Measurements from ENCODE around the gene SLC19A1.
"Not testable (repeated sequence)": the region's sequence is repeated elsewhere in the genome, so short reads cannot be mapped to it uniquely, and the experiment has no call there.

The SLC19A1 gene

DNA sequence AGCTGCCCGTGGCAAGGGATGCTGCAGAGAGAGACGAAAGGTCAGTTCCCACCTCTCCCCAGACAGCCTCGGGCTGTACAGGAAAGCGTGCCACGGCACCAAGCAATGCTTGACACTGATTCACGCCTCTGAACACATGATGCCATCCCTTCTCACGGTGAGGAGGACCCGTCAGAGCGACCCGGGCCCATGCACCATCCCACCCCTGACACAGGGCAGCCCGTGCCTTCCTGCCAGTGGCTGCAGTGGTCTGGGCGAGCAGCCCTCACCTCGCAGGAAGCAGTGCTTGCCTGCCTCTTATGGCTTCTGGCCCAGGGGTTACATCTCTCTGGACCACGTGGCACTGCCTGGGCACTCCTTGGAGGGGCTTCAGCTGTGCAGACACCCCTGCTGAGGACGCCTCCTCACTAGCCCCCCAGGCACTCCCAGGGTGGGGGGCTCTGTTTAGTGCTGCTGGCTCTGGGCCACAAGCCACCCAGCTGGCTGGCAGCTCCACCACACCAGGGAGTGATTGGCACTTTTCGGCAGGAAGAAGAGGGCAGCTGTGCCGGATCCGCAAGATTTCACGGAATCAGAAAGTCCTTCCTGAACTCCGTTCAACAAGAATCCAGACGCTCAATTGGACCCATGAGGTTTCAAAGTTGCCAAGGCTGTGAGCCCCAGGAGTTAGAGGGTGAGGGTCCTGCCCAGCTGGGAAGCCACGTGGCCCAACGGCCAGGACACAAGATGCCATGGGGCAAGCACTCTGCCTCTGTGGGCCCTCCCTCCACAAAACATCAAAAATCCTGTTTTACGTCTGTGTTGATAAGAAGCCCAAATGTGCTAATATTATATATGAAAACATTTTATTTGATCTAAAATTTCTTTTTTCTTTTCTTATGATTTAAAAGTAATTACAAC is 34.8 kb upstream of the SLC19A1 start:
- no peak for DNase-seq

DNA sequence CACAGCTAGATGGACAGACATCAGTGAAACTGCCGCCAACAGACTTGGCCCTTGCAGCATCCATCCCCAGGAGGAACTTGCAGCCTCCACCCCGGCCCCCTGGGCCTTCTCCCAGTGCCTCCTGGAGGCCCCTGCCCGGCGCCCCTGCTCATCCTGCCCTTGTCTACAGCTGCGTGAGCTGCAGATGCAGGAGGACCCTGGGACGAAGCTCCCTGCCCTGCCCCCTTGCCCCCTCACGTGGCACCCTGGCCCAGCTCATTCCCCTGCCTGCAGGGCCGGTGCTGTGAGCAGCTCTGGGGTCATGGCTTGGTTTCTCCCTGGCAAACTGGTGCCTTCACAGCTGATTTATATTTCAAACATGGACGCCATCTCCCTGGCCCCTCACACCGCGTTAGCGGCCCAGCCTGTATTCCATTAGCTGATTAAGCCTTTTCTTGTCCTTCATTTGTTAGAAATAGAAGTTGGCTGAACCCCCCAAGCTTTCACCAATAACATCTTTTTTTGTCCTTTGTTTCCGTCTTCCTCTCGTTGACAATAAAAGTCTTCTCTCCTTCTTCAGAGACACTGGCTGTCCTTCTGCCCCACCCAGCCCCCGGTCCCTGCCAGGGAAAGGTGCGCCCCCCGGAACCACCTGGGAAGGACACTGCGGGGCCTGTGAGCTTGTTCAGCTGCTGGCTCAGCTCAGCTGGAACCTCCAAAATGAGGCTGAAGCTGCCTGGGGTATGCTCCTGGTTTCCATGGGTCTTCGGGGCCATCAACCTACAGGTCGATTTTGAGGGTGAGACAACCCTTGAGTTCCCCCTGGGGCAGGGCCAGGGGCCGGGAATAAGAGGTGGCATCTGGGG is 34.0 kb upstream of the SLC19A1 start:
- DNase-seq, result no peak

DNA sequence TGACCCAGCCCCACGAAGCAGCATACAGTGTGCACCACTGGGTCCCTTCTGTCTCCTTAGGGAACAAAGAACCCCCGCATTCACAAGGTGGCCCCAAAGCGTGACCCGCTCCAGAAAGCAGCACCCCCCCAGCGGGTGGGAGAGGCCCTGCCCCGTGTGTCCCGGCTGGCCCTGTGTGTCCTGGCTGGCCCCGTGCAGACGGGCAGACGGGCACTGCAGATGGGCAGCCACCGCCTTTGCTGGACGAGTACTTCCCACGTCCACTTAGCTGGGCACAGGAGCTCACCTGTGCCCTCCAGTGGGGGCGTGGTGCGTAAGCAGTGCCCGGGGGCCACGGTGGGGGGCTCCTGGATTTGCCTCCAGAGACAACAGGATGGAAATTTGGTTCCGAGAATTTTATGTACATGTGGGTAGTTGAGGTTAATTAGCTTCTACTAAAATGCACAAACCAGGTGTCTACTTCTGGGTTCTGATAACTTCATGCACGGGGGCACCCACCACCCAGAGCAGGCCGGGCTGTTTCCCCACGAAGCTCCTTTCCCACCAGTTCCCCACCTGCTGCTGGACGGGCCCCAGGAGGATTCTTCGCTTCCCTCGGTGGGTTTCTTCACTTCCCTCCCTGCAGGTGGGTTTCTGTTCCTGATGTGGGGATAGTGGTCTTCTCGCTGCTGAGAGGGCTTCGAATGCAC is 33.2 kb upstream of the SLC19A1 start:
- DNase-seq, result no peak

DNA sequence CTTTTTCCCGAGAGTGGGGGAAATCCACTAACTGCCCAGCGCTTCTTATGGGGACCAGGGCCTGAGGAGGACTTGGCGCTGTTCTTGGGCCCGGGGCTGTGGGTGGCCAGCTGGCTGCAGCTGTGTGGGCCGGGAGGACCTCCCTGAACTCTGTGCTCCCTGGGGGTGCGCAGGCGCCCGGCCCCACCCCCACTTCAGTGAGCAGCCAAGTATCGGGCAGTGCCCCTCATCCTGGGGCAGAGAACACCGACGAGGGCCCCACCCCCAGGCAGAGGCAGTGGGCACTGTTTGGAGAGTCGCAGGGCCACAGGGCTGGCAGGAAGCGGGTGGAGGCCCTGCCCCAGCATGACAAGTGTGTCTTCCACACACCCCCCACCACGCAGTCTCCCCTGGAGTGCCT is 32.5 kb upstream of the SLC19A1 start:
- no peak for DNase-seq

DNA sequence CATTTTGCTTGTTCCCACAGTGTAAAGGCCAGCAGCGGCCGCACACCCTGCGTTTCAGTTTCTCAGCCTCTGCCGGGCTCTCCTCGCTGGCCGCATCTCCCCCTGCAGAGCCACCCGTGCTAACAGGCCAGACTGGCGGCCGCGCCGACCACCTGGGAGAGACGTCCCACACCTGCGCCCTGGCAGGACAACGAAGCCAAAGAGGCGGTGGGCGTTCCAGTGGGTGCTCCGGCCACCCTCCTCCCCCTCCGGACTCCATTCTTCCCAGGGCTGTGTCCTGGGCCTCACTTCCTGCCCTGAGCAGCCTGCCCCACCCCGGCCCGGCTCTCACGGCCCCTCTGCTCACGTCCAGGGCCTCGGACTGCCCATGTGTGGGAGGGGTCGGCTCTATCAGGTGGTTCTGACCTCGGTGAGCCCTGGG is 31.9 kb upstream of the SLC19A1 start:
- DNase-seq, result no peak

DNA sequence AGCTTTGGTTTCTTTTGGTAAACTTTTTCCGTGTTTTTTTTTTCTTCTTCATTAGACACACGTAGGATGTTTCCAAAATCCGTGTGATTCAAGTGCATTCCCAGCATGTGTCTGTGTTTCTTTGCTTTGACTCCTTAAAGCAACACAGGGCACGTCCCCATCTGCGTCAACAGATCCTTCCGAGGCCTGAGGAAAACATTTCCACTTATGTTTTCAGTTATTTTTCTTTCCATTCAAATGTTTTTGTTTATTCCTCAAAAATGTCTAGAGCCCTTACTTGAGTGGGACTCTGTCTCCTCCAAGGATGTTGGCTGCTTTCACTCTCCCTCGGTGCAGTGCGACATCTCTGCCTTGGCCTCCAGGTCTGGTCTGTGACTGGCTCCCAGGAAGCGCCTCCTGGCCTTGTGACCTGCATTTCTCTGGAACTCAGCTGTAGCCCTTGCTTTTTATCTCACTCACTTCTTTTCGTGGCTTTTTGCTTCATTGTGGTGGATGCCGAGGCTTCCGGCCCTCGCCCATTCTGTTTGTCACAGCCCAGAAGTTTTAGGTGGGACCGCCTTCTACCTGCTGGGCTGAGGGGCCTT is 31.3 kb upstream of the SLC19A1 start:
- DNase-seq, result no peak

DNA sequence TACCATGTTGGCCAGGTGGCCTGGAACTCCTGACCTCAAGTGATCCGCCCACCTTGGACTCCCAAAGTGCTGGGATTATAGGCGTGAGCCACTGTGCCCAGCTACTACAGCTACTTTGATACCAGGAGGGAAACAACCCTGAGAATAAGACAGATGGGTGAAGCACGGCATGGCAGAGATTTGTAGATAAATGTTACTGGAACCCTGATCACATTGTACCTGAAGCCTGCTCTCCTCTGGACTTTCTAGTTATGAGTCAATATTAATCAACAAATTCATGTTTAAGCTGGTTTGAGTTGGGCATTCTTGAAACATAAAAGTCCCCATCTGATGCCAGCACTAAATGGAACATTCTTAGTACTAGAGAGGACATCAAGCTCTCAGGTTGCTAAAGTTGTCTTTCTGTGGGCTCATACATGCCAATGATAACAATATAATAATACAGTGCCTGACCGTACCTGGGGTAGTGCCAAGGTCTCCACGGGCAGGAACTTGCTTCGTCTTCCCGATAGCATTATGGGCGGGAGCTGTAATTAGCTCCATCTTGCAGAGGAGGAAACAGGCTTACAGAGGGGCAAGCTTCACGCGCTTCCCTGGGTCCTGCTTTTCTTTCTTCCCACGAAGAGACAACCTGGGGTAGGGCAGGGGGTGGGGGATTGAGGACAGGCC is 30.7 kb upstream of the SLC19A1 start:
- DNase-seq, result no peak

DNA sequence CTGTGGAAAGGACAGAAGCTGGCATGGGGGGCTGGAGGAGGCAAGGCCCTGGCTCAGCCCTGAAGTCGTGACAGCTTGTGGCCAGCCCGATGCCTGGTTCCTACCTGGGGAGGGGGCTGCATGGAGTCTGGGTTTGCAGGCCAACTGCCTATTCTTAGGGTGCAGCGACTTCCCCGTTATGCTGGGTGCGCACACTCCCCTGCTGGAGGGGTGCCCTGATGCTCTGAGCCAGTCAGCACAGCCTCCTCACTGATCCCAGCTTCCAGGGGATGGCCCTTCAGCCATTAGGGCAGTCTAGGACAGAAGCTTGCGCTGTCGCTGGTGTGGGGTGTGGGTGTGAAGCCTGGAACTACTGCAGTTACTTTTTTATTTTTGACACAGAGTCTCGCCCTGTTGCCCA is 30.0 kb upstream of the SLC19A1 start:
- no peak for DNase-seq

DNA sequence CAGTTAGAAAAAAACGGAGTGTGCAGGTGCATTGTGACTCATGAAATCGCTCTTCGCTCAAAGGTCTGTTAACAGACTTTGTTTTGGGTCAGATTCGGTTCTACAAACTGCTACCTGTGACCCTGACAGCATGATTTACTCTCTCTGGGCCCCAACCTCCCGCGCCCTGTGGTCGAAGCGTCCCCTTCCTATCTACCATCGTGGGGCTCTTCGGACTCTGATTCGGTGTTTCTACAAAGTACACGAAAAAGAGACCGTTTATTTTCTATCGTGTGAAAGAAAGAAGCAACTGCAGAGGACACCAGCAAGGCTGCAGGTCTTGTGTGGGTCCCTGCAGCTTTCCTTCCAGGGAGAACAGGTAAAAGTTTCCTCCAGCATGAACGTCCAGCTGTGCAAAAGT is 29.4 kb upstream of the SLC19A1 start:
- DNase-seq, result no peak

DNA sequence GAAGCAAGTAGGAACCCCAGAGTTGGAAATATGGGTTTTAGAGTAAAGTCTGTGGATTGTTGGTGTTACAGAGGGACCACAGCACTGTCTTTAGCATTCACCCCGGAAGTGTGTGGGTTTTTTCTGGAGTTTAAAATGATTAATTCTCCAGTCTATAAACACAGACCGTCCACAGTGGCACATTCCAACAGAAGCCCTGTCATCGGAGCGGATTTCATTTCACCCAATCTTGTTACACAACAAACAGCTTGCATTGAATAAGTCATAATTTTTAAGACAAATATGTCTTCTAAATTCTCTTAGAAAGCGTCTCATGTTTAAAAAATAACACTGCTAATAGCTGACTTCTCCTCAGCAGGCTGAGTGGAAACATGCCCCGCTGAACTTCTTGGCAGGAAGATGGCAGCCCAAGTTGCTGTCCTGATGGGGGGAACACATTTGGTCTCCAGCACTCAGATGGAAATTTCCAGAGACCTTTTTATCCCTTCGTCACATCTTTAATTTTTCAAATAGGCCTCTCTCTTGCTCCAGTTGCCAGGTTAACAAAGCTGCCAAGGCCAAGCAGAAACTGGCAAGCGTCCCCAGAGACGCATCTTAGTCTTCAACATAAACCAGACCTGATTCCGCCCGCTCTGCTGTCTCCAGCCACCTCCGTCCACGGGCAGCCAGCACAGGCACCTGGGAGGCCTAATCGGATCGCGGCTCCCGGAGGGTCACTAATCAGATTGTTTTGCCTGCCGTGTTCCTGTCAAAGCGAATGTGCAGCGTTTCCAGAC is 28.8 kb upstream of the SLC19A1 start:
- DNase-seq, result no peak

DNA sequence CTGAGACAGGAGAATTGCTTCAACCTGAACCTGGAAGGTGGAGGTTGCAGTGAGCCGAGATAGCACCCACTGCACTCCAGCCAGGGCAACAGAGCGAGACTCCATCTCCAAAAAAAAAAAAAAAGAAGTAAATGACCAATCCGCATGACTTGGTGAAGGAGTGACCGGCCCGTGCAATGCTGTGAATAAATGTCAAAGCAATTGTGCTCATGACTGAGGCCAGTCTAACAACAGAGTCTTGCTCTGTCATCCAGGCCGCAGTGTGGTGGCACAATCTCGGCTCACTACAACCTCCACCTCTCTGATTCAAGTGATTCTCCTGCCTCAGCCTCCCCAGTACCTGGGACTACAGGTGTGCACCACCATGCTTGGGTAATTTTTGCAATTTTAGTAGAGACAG is 27.8 kb upstream of the SLC19A1 start:
- no peak for DNase-seq

DNA sequence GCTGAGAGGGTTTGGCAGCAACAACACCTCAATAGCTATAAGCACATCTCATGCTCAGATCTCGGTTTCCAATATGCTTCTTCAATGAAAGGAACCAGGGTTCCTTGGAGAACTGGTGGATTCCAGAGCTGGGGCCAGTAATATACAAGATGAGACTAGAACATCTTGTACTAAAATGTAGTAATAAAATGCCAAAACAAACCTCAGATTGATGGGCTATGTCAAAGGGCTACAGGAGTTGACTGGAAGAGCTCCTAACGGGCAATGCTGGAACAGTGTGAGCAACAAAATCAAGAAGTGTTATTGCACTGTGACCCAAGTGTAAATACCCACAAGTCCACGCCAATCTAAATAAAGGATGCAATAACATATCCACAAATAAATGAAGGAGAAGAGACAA is 26.1 kb upstream of the SLC19A1 start:
- DNase-seq, result no peak

DNA sequence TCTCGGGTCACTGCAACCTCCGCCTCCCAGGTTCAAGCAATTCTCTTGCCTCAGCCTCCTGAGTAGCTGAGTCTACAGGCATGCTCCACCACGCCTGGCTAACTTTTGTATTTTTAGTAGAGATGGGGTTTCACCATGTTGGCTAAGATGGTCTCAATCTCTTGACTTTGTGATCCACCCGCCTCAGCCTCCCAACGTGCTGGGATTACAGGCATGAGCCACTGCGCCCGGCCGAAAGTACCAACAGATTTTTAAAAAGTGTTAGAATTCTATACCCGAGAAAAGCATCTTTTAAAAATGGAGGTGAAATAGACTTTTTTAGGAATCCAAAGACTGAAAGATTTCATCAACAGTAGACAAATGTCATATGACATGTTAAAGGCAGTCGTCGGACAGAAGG is 21.9 kb upstream of the SLC19A1 start:
- not testable (repeated sequence) for DNase-seq

DNA sequence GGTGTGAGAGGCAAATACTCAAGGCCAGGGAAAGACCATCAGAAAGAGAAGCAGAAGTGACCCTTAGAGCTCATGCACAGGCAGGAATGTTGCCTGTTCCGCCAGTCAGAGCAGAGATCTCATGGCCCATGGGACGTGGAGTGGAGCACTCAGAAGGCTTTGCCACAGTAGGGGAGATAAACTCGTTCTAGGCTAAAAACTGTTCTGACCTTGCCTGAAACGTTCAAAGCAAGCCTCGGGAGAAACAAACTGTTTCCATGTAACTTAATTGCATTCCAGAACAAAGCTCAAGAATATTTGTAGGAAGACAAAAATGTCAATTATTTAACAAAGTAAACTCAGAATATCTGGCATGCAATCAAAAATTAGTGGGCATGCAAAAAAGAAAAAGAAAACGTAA is 20.7 kb upstream of the SLC19A1 start:
- DNase-seq, result no peak

DNA sequence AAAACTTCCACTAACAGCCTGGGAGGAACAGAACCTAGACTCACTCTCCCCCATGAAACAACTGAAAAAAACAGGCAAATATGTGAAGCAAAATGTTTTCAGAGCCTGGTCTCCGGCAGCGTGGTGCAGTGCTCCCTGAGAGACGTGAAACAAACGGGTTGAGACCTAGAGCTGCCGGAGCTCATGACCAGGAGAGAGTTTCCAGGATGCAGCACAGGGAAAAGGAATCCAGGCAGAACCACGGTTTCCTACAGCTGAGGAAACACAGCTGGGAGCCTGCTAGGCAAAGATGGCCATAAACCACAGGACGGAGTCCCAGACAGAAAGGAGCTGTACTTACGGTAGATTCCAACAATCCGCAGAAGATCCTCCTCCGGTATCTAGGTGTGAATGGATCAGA is 20.2 kb upstream of the SLC19A1 start:
- DNase-seq, result no peak

DNA sequence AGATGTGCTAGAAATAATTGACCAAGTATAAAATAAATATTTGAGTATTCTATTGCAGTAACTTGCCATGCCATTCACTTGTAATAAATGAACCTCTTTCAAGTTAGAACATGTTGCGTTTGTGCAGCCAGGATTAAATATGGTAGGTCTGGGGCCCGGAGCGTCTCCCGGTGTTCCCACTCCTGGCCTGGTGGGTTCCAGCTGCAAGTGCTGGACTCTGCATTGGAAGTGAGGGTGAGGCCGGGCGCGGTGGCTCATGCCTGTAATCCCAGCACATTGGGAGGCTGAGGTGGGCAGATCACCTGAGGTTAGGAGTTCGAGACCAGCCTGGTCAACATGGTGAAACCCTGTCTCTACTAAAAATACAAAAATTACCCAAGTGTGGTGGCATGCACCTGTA is 19.0 kb upstream of the SLC19A1 start:
- not testable (repeated sequence) for DNase-seq

DNA sequence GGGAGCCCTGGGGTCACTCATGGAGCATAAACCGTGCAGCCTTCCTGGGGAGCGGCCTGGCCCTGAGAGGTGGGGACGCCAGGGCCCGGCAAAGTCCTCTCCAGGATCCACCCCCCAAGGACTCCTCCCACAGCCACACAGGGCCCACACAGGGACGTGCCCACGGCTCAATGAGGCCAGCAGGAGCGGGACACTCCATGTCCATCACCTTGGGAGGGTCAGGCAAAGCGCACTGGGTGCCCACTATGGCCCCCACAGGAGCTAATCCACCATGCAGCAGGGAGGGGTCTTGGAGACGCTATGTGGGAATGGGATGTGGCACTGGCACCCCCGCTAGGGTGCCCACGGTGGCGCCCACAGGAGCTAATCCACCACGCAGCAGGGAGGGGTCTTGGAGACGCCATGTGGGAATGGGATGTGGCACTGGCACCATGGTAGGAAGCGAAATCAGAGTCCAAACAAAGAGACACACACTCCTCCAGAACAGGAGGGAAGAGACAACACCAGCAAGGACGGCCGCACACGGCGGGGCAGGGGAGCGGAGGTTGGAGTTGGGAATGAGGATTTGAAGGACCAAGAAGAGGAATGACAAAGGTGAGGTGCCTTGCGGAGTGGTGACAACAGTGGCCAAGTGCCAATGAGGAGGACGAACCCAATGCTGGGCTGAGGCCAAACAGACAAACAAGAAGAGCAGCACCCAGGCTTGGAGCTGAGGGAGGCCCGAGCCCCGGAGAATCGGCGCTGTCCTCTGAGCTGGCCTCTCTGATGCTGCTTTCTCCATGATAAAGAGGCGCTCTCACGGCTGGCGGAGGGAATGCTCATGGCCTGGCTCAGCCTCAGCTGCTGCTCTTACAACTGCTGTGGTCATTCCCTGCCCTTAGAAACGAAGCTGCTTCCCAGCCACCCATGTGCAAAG is 18.1 kb upstream of the SLC19A1 start:
- DNase-seq, result no peak

DNA sequence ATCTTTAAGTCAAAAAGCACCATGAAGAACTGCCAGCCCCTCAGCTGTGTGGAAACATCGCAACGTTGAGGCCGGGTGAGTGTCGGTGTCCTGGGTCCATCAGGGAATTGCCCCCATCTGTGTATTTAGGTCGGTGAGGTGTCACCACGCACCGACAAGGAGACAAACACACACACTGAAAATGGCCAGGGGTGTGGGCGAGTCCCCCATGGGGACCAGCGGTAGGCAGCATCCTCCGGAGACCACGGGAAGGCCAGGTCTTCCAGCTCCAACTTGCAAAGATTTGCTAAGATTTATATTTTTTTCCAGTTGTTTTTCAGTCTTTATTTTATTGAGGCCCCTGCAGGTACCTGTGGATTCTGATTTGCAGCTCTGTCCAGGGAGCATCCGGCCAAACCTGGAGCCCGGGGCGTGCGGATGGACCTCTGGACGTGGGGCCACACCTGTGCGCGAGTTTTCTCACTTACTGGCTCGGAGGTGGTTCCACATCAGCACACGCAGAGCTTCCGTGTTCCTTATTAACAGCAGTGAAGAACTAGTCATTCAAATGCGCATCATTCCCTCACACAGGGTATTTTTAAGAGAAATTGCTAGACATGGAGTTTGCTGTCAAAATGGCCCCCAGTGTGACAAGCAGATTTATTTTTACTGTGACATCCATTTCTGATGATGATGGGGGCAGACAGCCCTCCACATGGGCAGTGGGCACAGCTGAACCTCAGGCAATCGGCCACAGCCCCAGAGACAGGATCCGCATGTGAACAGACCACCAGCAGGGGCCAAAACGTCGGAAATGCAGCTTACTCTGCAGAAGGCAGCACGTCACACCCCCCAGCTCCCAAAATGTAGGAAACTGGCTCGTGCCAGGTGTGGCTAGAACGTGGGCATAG is 17.2 kb upstream of the SLC19A1 start:
- no peak for DNase-seq

DNA sequence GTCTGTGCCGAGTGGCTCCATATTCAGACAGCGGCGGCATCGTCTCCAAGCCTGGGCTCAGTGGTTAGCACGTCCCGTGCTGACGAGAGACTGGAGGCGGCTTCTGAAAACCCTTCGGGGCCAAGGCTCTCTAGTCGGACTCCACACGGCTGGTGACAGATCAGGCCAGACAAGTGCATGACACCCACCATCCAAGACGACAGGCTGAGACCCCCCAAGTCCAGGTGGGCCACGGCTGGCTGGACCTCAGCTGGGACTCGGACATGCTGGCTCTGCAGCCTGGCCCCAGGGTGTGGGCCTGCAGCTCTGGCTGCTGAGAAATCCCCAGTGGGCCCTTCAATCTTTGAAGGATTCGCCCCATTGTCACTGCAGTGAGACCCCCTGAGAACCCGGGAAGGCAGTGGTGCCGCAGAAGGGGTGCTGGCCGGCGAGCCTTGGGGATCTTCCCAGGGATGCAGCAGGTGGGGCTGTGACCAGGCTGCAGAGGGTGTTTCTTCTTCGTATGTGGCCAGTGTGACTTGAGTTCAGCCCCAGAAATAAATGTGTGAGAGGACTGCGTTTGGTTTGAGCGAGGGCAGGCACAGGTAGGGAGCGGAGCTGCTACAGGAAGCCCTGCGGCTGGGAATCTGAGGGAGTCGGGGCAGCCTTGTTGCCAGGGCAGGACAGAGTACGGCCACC is 15.9 kb upstream of the SLC19A1 start:
- no peak for DNase-seq

Measured in NCI-H2171 treated with DMSO at 0.1 percent for 48 hours (cell line).